ENCODE data around the gene FRMD4A.
"Not testable (repeated sequence)": the region's sequence is repeated elsewhere in the genome, so short reads cannot be mapped to it uniquely, and the experiment has no call there.

GRCh38 chr10:14067638-14068037, 263.1 kb downstream of the FRMD4A start:
- TF ChIP-seq CTCF, POLR2A (IDR thresholded peaks at IDR 0.05): not testable (repeated sequence)
